Fibroblast of the aortic adventitia (primary cell): Measurements from ENCODE around the gene HS6ST1. TPM values are rescaled to one million over a fixed set of nuclear protein-coding genes. Genes with fewer than 3 reads are reported as not detected.

Source experiments
- DNase-seq: peaks from one replicate; pipeline ENCODE4 v3.0.0-alpha.2; 2010; ENCODE audit warnings: low read depth
- H3K4me3 ChIP-seq: 2 replicates; pipeline ENCODE4 v1.5.1; 2011; ENCODE audit warnings: low read depth, mild to moderate bottlenecking, control low read depth, low read length, moderate library complexity
- total RNA-seq: library from RNA; depleted of rRNA; stranded (reverse); fragments of >200 nt; gene quantifications from 2 replicates; pipeline ENCODE4 v1.2.3, GENCODE V29; 2012; ENCODE audit warnings: low replicate concordance
- TF ChIP-seq, protein P1 (sequence below): IDR thresholded peaks from 2 replicates; pipeline ENCODE4 v1.5.1; 2011; ENCODE audit warnings: mild to moderate bottlenecking, low read length, control low read depth, inconsistent platforms; ENCODE audit not compliant: insufficient read depth

HS6ST1 gene
- total RNA-seq, 1 donor: 10.6 TPM

DNA sequence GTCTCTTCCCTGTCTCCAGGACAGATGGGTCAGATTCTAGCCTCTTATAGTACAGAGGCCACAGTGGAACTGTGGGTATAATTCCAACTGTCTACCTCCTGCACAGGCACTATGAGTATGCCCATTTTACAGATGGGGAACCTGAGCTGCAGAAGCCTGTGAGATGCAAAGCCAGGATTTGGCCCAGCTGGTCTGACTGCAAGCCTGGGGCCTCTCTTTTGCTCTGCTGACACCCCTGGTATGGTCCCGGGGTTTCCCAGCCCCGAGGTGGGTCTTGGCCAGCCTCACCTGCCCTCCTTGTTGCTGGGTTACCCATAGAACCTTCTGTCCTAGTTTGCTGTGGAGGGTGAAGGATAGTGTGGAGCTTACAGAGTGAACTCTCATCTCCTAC, 9.8 kb downstream of the HS6ST1 start:
- DNase-seq: no peak
- TF ChIP-seq, protein P1, sequence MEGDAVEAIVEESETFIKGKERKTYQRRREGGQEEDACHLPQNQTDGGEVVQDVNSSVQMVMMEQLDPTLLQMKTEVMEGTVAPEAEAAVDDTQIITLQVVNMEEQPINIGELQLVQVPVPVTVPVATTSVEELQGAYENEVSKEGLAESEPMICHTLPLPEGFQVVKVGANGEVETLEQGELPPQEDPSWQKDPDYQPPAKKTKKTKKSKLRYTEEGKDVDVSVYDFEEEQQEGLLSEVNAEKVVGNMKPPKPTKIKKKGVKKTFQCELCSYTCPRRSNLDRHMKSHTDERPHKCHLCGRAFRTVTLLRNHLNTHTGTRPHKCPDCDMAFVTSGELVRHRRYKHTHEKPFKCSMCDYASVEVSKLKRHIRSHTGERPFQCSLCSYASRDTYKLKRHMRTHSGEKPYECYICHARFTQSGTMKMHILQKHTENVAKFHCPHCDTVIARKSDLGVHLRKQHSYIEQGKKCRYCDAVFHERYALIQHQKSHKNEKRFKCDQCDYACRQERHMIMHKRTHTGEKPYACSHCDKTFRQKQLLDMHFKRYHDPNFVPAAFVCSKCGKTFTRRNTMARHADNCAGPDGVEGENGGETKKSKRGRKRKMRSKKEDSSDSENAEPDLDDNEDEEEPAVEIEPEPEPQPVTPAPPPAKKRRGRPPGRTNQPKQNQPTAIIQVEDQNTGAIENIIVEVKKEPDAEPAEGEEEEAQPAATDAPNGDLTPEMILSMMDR: no peak

DNA sequence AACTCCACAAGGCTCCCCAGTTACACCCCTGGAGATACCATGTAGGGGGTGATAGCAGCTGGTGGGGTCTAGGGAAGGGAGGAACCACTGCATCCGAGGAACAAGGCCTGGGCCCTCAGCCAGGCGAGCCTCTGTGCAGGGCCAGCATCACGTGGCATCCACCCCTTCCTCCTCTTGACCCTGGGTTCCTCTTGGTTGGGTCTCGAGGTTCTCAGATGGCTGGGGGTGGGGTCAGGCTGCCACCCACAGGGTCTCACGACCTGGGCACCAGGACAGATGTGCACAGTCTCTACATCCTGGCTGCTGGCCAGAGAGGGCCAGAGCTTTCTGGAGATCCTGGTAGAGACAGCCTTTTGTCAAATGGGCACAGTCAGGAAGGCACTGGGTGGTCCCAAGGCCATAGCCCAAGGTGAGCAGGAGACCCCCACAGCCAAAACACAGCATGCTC, 10.4 kb downstream of the HS6ST1 start:
- DNase-seq: no peak
- TF ChIP-seq, protein P1: no peak

More for the DNA sequence above, 9.8 kb downstream of the HS6ST1 start:
- no peak overlapping the region for H3K4me3 ChIP-seq

DNA sequence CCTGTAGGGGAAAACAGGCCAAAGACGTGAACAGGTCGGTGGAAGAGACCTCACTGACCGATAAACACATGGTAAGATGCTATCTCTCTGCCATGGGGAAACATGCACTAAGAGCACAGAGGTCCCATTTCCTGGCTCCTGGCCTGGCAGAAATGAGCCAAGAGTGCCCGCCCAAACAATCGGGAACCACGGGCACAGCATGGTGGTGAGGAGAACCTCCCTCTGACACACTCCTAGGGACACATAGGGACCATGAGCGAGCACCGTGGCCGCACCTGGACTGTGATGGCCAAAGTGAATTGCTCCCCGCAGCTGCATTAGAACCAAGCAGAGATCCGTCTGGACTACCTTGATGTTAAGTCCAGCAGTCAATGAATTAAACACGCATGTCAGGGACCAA, 11.1 kb downstream of the HS6ST1 start:
- no peak for DNase-seq
- TF ChIP-seq, protein P1: no peak
- no peak overlapping the region for H3K4me3 ChIP-seq

More for the DNA sequence above, 10.4 kb downstream of the HS6ST1 start:
- H3K4me3 ChIP-seq: no peak overlapping the region

DNA sequence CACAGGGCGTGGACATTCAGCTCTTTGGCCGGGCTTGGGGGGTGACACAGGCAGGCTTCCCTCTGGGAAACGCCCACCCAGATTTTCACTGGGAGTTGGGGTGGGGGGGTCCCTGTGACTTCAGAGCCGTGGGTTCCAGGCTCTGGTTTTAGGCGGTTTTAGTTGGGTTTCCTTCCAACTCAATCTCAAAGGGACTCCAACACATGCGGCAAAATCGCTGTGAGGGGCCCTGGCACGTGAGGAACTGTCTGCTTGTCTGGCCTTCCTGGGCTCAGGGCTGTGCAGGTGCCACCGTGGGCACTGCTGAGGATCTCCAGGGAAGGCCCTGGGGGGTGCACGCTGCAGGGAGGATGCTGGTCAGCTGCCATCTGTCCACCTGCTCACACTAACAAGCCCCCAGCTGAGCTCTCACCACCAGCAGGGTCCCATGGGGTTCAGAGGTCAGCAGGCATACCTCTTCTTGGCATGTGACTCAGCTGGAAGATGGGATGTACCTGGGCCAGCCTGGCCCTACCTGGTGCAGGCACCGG, 11.7 kb downstream of the HS6ST1 start:
- DNase-seq: no peak
- TF ChIP-seq, protein P1: no peak
- H3K4me3 ChIP-seq: no peak overlapping the region

DNA sequence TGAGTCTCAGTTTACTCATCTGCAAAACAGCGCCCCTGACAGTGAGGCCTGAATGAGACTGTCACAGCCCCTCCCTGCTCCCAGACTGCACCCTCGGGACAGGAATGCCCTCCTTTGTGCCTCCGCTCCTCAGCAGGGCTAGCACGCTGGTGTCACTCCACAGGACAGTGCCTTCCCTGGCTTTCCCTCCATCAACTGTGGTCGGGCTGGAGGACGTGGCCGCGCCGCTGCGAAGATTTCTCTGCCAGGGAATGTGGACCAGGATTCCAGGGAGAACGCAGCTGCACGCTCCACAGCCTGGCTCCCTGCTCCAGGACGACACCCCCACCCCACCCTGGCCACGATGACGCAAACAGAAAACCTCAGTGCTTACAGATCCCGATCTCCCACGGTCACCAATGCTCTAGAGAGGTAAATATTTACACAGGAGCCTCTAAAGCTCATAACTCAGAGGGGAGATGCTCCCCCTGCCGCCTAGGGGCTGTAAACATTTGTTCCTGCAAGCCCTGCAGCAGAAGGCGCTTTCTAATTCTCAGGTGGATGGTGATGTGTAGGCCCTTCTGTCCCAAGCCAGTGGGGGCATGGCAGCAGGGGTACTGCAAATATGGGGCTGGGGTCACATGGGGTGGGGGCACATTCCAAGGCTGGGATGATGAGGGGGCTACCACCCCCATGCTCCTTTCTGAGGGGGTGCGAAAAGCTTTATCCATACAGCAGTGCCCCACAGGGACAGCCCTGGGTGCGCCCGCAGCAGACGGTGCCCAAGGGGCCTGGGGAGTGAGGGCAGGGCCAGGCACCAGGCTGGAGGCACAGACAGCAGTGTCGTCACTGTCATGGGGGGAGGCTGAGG, 12.4 kb downstream of the HS6ST1 start:
- TF ChIP-seq, protein P1: peak; percentile 68
- peak; percentile 96 for DNase-seq
- H3K4me3 ChIP-seq: no peak overlapping the region

DNA sequence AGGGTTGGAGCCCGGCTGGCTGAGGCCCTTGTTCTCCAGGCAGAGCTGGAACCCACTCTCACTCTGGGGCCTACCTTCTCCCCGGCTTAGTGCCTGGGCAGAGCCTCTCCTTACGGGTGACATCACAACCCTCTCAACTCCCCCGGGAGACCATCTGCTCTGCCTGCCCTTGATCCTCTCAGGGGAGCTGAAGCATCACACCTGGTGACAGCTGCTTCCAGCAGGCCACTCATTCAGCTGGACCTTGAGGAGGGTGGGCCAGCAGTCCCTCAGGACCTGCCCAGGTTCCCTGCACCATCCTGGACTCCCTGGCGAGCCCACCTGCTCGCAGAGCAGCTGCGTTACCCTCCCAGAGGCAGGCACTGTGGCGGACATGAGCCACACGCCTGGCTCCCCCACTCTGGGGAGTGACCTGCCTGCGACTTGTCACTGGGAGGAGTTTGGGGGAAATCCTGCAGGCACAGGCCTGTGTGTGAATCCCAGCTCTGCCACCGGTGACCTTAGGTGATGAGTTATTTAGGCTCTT, 13.1 kb downstream of the HS6ST1 start:
- no peak for DNase-seq
- TF ChIP-seq, protein P1: no peak
- no peak overlapping the region for H3K4me3 ChIP-seq
